ENCODE results near the gene SOCS7. TPM values are rescaled to one million over a fixed set of nuclear protein-coding genes. Genes with fewer than 3 reads are reported as not detected.
"Not testable (repeated sequence)": the region's sequence is repeated elsewhere in the genome, so short reads cannot be mapped to it uniquely, and the experiment has no call there.

The SOCS7 gene
- total and polyA plus RNA-seq, 2 donors, result 3.5 to 10.4 TPM

- no peak overlapping the region for H3K27ac ChIP-seq (ENCODE audit: low read depth in 1 of 2, low read length in 1 of 2)
- H3K9me3 ChIP-seq (ENCODE audit: control insufficient read depth in 2 of 2, insufficient read depth in 1 of 2, low read length in 1 of 2), result no peaks in the 10 kb centered on the region
- no peak for DNase-seq (ENCODE audit: low read depth in 6 of 9, low spot score in 9 of 9)
- WGBS, result 82% methylated on average over 11 of the region's 11 CpGs
- H3K4me1 ChIP-seq (ENCODE audit: control insufficient read depth in 2 of 2, insufficient read depth in 2 of 2, low read length in 2 of 2), result peaks cover 1 to 6% of the 10 kb centered on the region in 2 donors
- no peaks in the 10 kb centered on the region for H3K27me3 ChIP-seq (ENCODE audit: control insufficient read depth in 2 of 2, insufficient read depth in 1 of 2, low read length in 1 of 2)
- peaks cover 0 to 10% of the 10 kb centered on the region in 2 donors for H3K36me3 ChIP-seq (ENCODE audit: control insufficient read depth in 2 of 2, insufficient read depth in 2 of 2, low read length in 1 of 2)
- H3K4me3 ChIP-seq (ENCODE audit: low read length in 2 of 2), result no peak overlapping the region
Measured at GRCh38 chr17:38436386-38436785, 84.7 kb downstream of the SOCS7 start.

GRCh38 chr17:38437313-38437712 lies 85.7 kb downstream of the SOCS7 start:
- 95% methylated on average over 1 of the region's 1 CpG for WGBS
- not testable (repeated sequence) for DNase-seq (ENCODE audit: low read depth in 6 of 9, low spot score in 9 of 9); H3K4me1 ChIP-seq (ENCODE audit: control insufficient read depth in 2 of 2, insufficient read depth in 2 of 2, low read length in 2 of 2); H3K4me3 ChIP-seq (ENCODE audit: low read length in 2 of 2); H3K9me3 ChIP-seq (ENCODE audit: control insufficient read depth in 2 of 2, insufficient read depth in 1 of 2, low read length in 1 of 2); H3K27me3 ChIP-seq (ENCODE audit: control insufficient read depth in 2 of 2, insufficient read depth in 1 of 2, low read length in 1 of 2); H3K27ac ChIP-seq (ENCODE audit: low read depth in 1 of 2, low read length in 1 of 2)
- H3K36me3 ChIP-seq (ENCODE audit: control insufficient read depth in 2 of 2, insufficient read depth in 2 of 2, low read length in 1 of 2), result peaks cover 0 to 14% of the 10 kb centered on the region in 2 donors

DNA sequence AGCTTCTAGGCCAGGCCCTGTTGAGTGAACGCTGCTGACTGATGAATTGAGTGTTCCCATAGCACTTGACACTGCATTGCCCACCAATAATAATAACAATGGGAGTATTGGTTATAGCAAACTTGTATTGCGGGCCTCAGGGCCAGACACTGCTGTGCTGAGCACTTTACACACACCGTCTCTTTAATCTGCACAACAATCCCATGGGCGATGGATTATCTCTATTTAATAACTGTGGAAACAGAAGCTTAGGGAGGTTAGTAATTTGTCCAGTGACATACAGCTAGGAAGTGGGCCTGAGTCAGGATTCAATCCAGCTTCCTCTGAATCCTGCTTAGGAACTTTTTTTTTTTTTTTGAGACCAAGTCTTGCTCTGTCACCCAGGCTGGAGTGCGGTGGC lies 87.8 kb downstream of the SOCS7 start:
- no peaks in the 10 kb centered on the region for H3K9me3 ChIP-seq (ENCODE audit: control insufficient read depth in 2 of 2, insufficient read depth in 1 of 2, low read length in 1 of 2)
- 97% methylated on average over 5 of the region's 5 CpGs for WGBS
- no peaks in the 10 kb centered on the region for H3K27me3 ChIP-seq (ENCODE audit: control insufficient read depth in 2 of 2, insufficient read depth in 1 of 2, low read length in 1 of 2)
- H3K36me3 ChIP-seq (ENCODE audit: control insufficient read depth in 2 of 2, insufficient read depth in 2 of 2, low read length in 1 of 2), result peaks cover 0 to 12% of the 10 kb centered on the region in 2 donors
- H3K27ac ChIP-seq (ENCODE audit: low read depth in 1 of 2, low read length in 1 of 2), result no peak overlapping the region
- peaks cover 7 to 23% of the 10 kb centered on the region in 2 donors for H3K4me1 ChIP-seq (ENCODE audit: control insufficient read depth in 2 of 2, insufficient read depth in 2 of 2, low read length in 2 of 2)
- no peak overlapping the region for H3K4me3 ChIP-seq (ENCODE audit: low read length in 2 of 2)
- no peak for DNase-seq (ENCODE audit: low read depth in 6 of 9, low spot score in 9 of 9)

GRCh38 chr17:38440614-38441397 lies 89.2 kb downstream of the SOCS7 start:
- no peak for DNase-seq (ENCODE audit: low read depth in 6 of 9, low spot score in 9 of 9)
- no peak overlapping the region for H3K4me3 ChIP-seq (ENCODE audit: low read length in 2 of 2)
- no peaks in the 10 kb centered on the region for H3K9me3 ChIP-seq (ENCODE audit: control insufficient read depth in 2 of 2, insufficient read depth in 1 of 2, low read length in 1 of 2)
- no peaks in the 10 kb centered on the region for H3K27me3 ChIP-seq (ENCODE audit: control insufficient read depth in 2 of 2, insufficient read depth in 1 of 2, low read length in 1 of 2)
- H3K4me1 ChIP-seq (ENCODE audit: control insufficient read depth in 2 of 2, insufficient read depth in 2 of 2, low read length in 2 of 2), result peaks cover 7 to 24% of the 10 kb centered on the region in 2 donors
- no peak overlapping the region for H3K27ac ChIP-seq (ENCODE audit: low read depth in 1 of 2, low read length in 1 of 2)
- WGBS, result 95% methylated on average over 16 of the region's 16 CpGs
- peaks cover 0 to 7% of the 10 kb centered on the region in 2 donors for H3K36me3 ChIP-seq (ENCODE audit: control insufficient read depth in 2 of 2, insufficient read depth in 2 of 2, low read length in 1 of 2)

GRCh38 chr17:38441429-38442061 lies 89.9 kb downstream of the SOCS7 start:
- Histone ChIP-seq H3K4me1 (ENCODE audit: control insufficient read depth in 2 of 2, insufficient read depth in 2 of 2, low read length in 2 of 2) (peaks cover 7 to 24% of the 10 kb centered on the region in 2 donors), H3K27ac (ENCODE audit: low read depth in 1 of 2, low read length in 1 of 2) (no peak overlapping the region), H3K36me3 (ENCODE audit: control insufficient read depth in 2 of 2, insufficient read depth in 2 of 2, low read length in 1 of 2) (peaks cover 0 to 7% of the 10 kb centered on the region in 2 donors), H3K27me3 (ENCODE audit: control insufficient read depth in 2 of 2, insufficient read depth in 1 of 2, low read length in 1 of 2) (no peaks in the 10 kb centered on the region), H3K4me3 (ENCODE audit: low read length in 2 of 2) (no peak overlapping the region), H3K9me3 (ENCODE audit: control insufficient read depth in 2 of 2, insufficient read depth in 1 of 2, low read length in 1 of 2) (no peaks in the 10 kb centered on the region)
- WGBS, result 82% methylated on average over 9 of the region's 9 CpGs
- no peak for DNase-seq (ENCODE audit: low read depth in 6 of 9, low spot score in 9 of 9)

DNA sequence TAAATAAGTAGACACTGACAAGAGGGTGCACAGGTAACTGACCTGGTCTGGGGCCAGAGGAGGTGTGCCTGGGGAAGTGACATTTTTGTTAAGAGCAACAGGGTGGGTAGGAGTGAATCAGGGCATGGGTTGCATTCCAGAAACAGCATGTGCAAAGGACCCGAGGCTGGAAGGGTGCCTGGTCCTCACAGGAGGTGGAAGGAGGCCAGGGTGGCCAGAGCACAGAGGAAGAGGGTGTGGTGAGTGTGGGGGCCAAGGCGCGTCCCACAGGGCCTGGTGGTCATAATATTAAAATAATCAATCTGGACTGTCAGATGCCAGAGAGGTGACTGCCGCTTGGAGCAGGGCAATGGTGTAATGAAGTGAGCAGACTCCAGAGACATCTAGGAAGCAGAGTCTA lies 90.9 kb downstream of the SOCS7 start:
- DNase-seq (ENCODE audit: low read depth in 6 of 9, low spot score in 9 of 9), result no peak
- WGBS, result 93% methylated on average over 4 of the region's 4 CpGs
- H3K9me3 ChIP-seq (ENCODE audit: control insufficient read depth in 2 of 2, insufficient read depth in 1 of 2, low read length in 1 of 2), result no peaks in the 10 kb centered on the region
- peaks cover 0 to 7% of the 10 kb centered on the region in 2 donors for H3K36me3 ChIP-seq (ENCODE audit: control insufficient read depth in 2 of 2, insufficient read depth in 2 of 2, low read length in 1 of 2)
- no peak overlapping the region for H3K27ac ChIP-seq (ENCODE audit: low read depth in 1 of 2, low read length in 1 of 2)
- peaks cover 7 to 24% of the 10 kb centered on the region in 2 donors for H3K4me1 ChIP-seq (ENCODE audit: control insufficient read depth in 2 of 2, insufficient read depth in 2 of 2, low read length in 2 of 2)
- no peak overlapping the region for H3K4me3 ChIP-seq (ENCODE audit: low read length in 2 of 2)
- no peaks in the 10 kb centered on the region for H3K27me3 ChIP-seq (ENCODE audit: control insufficient read depth in 2 of 2, insufficient read depth in 1 of 2, low read length in 1 of 2)

DNA sequence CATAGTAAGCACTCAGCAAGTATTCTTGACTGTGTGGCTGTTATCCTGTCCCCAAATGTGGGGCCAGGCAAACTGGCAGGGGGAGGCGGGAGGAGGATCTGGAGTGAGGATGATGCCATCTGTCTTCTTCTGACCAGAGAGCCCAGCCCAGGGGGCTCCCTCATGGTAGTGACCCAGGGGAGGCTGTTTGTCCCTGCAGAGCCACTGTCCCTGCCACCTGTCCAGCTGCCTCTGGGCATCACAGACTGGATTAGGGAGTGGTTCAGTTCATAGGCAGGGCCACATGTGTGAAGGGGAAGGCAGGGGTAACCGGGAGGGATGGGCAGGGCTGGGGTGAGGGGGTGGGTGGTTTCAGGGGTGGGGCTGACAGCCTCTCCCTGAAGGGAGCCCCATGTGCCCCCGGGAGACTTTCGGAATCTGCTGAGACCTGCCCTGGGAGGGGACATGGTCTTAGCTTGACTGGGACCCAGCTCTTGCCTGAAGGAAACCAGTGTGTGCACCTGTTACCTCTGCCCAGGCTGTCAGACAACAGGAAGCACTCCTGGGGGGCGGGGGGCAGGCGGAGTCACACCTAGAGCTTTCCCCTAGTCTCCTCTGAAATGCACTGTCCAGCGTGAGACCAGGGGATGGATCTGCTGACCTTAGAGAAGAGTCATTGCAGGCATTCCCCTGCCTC lies 91.8 kb downstream of the SOCS7 start:
- Histone ChIP-seq H3K4me1 (ENCODE audit: control insufficient read depth in 2 of 2, insufficient read depth in 2 of 2, low read length in 2 of 2) (peaks cover 7 to 27% of the 10 kb centered on the region in 2 donors), H3K36me3 (ENCODE audit: control insufficient read depth in 2 of 2, insufficient read depth in 2 of 2, low read length in 1 of 2) (peaks cover 0 to 10% of the 10 kb centered on the region in 2 donors), H3K4me3 (ENCODE audit: low read length in 2 of 2) (no peak overlapping the region), H3K27ac (ENCODE audit: low read depth in 1 of 2, low read length in 1 of 2) (no peak overlapping the region), H3K9me3 (ENCODE audit: control insufficient read depth in 2 of 2, insufficient read depth in 1 of 2, low read length in 1 of 2) (no peaks in the 10 kb centered on the region), H3K27me3 (ENCODE audit: control insufficient read depth in 2 of 2, insufficient read depth in 1 of 2, low read length in 1 of 2) (no peaks in the 10 kb centered on the region)
- DNase-seq (ENCODE audit: low read depth in 6 of 9, low spot score in 9 of 9), result peak in 2 of 9 donors; percentile 36 to 60
- WGBS, result 56% methylated on average over 7 of the region's 7 CpGs

DNA sequence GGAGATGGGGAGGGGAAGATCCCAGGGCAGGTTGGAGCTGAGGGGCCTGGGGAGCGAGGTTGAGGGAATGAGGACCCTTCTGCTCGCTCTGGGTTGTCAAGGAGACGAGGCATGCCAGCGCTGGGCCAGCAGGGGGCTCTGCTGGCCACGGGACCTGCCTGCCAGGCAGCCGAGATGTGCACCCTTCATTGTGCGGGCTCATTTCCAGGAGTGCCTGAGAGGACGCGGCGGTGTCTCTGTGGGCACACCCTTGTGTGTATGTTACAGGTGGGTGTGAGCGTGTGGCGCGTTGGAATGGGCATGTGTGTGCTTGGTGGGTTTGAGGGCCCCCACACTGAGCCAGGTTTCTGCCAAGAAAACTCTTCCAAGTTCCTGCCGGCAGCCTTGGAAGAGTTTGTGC lies 92.5 kb downstream of the SOCS7 start:
- H3K9me3 ChIP-seq (ENCODE audit: control insufficient read depth in 2 of 2, insufficient read depth in 1 of 2, low read length in 1 of 2), result no peaks in the 10 kb centered on the region
- 24% methylated on average over 14 of the region's 14 CpGs for WGBS
- H3K27ac ChIP-seq (ENCODE audit: low read depth in 1 of 2, low read length in 1 of 2), result no peak overlapping the region
- H3K4me1 ChIP-seq (ENCODE audit: control insufficient read depth in 2 of 2, insufficient read depth in 2 of 2, low read length in 2 of 2), result peaks cover 7 to 29% of the 10 kb centered on the region in 2 donors
- H3K36me3 ChIP-seq (ENCODE audit: control insufficient read depth in 2 of 2, insufficient read depth in 2 of 2, low read length in 1 of 2), result peaks cover 0 to 10% of the 10 kb centered on the region in 2 donors
- peak in 5 of 9 donors; percentile 44 to 80 (median 70) for DNase-seq (ENCODE audit: low read depth in 6 of 9, low spot score in 9 of 9)
- no peak overlapping the region for H3K4me3 ChIP-seq (ENCODE audit: low read length in 2 of 2)
- H3K27me3 ChIP-seq (ENCODE audit: control insufficient read depth in 2 of 2, insufficient read depth in 1 of 2, low read length in 1 of 2), result no peaks in the 10 kb centered on the region
